ENCODE data around the gene CNIH4.

GRCh38 chr1:224358237-224358636 is 1.6 kb downstream of the CNIH4 start:
- TF ChIP-seq JUNB (IDR thresholded peaks at IDR 0.05; ENCODE audit: unreplicated experiment), result no peak
- no peak for TF ChIP-seq POLR2AphosphoS5 (IDR thresholded peaks at IDR 0.05; ENCODE audit: low read depth)
- no peak for TF ChIP-seq EZH2 (IDR thresholded peaks at IDR 0.05; ENCODE audit: low read depth, unreplicated experiment)
- TF ChIP-seq CTCF (conservative IDR thresholded peaks at IDR 0.05; ENCODE audit: low read depth in 2 of 2), result no peak
- TF ChIP-seq EZH2phosphoT487 (IDR thresholded peaks at IDR 0.05; ENCODE audit: unreplicated experiment), result no peak
- no peak for TF ChIP-seq REST (IDR thresholded peaks at IDR 0.05; ENCODE audit: unreplicated experiment)
- no peak for TF ChIP-seq ZNF114 (CRISPR knock-in tag; IDR thresholded peaks at IDR 0.05)
- TF ChIP-seq CREB1 (CRISPR knock-in tag; IDR thresholded peaks at IDR 0.05; ENCODE audit: low read depth), result no peak
- no peak for TF ChIP-seq ZNF331 (CRISPR knock-in tag; IDR thresholded peaks at IDR 0.05; ENCODE audit: low read depth)
